Neural cell (in vitro differentiated cells): Measurements from ENCODE around the gene ST6GALNAC3. TPM values are rescaled to one million over a fixed set of nuclear protein-coding genes. Genes with fewer than 3 reads are reported as not detected.

Experiments used
- H2AFZ ChIP-seq: fragments of 200-600, 300-800 bp; sonication (generic), shearing (Covaris generic); 2 replicates; pipeline ENCODE4 v1.6.0; 2014; ENCODE audit warnings: low read depth, mild to moderate bottlenecking, antibody characterized with exemption, low read length, moderate library complexity
- H3F3A ChIP-seq: fragments of 200-600 bp; shearing (Covaris generic); 2 replicates; pipeline ENCODE4 v1.6.1; 2016; ENCODE audit warnings: mild to moderate bottlenecking, moderate library complexity, mixed read lengths, antibody characterized with exemption, low read length; ENCODE audit not compliant: insufficient read depth, poor library complexity, severe bottlenecking
- H3K27ac ChIP-seq: fragments of 200-600, 300-800 bp; sonication (generic), shearing (Covaris generic); 2 replicates; pipeline ENCODE4 v1.5.1; 2014; ENCODE audit warnings: mild to moderate bottlenecking, low read length, moderate library complexity
- H3K27me3 ChIP-seq: fragments of 300-800, 200-600 bp; sonication (generic), shearing (Covaris generic); 2 replicates; pipeline ENCODE4 v1.6.0; 2014; ENCODE audit warnings: mild to moderate bottlenecking, low read depth, low read length, moderate library complexity; ENCODE audit not compliant: insufficient read depth
- H3K36me3 ChIP-seq: fragments of 300-800, 200-600 bp; sonication (generic), shearing (Covaris generic); 2 replicates; pipeline ENCODE4 v1.5.1; 2014; ENCODE audit warnings: mild to moderate bottlenecking, antibody characterized with exemption, low read length, moderate library complexity; ENCODE audit not compliant: insufficient read depth
- H3K4me2 ChIP-seq: fragments of 300-800, 200-600 bp; sonication (generic), shearing (Covaris generic); 2 replicates; pipeline ENCODE4 v1.6.0; 2014; ENCODE audit warnings: mild to moderate bottlenecking, low read length
- H3K4me3 ChIP-seq: fragments of 300-800, 200-600 bp; sonication (generic), shearing (Covaris generic); 2 replicates; pipeline ENCODE4 v1.5.1; 2014; ENCODE audit warnings: mild to moderate bottlenecking, low read length, moderate library complexity
- H3K79me2 ChIP-seq: fragments of 200-600 bp; shearing (Covaris generic); replicated peaks from 2 replicates; pipeline ENCODE4 v1.6.0; 2014; ENCODE audit warnings: mild to moderate bottlenecking, low read length, moderate library complexity; ENCODE audit not compliant: insufficient read depth
- H3K9ac ChIP-seq: fragments of 300-800, 200-600 bp; sonication (generic), shearing (Covaris generic); 2 replicates; pipeline ENCODE4 v1.6.1; 2016; ENCODE audit warnings: mild to moderate bottlenecking, low read length, mixed read lengths
- H3K9me2 ChIP-seq: fragments of 200-600 bp; shearing (Covaris generic); 2 replicates; pipeline ENCODE4 v1.6.1; 2016; ENCODE audit warnings: mild to moderate bottlenecking, low read length, mixed read lengths; ENCODE audit not compliant: insufficient read depth
- H3K9me3 ChIP-seq: fragments of 200-600, 300-800 bp; sonication (generic), shearing (Covaris generic); 2 replicates; pipeline ENCODE4 v1.6.1; 2016; ENCODE audit warnings: mild to moderate bottlenecking, mixed run types, low read length, moderate library complexity, mixed read lengths
- H4K20me1 ChIP-seq: fragments of 200-600 bp; shearing (Covaris generic); 2 replicates; pipeline ENCODE4 v1.6.1; 2016; ENCODE audit warnings: mild to moderate bottlenecking, mixed run types; ENCODE audit not compliant: insufficient read depth
- EP300 ChIP-seq: fragments of 450-650 bp; conservative IDR thresholded peaks from 2 replicates; pipeline ENCODE4 v1.6.1; 2014; ENCODE audit warnings: antibody characterized with exemption, mild to moderate bottlenecking, moderate library complexity; ENCODE audit not compliant: poor library complexity, severe bottlenecking
- EZH2 ChIP-seq: fragments of 200-600, 300-800 bp; shearing (Covaris generic), sonication (generic); IDR thresholded peaks from 2 replicates; pipeline ENCODE4 v1.6.1; 2014; ENCODE audit warnings: antibody characterized with exemption, low read length, borderline replicate concordance, mild to moderate bottlenecking; ENCODE audit not compliant: insufficient read depth, poor library complexity, severe bottlenecking
- MXI1 ChIP-seq: fragments of 450-650 bp; conservative IDR thresholded peaks from 2 replicates; pipeline ENCODE4 v1.6.1; 2014; ENCODE audit warnings: antibody characterized with exemption, mild to moderate bottlenecking; ENCODE audit not compliant: poor library complexity, severe bottlenecking
- POLR2AphosphoS5 ChIP-seq: IDR thresholded peaks from 2 replicates; pipeline ENCODE4 v1.6.1; 2012
- RAD21 ChIP-seq: fragments of 450-650 bp; conservative IDR thresholded peaks from 2 replicates; pipeline ENCODE4 v1.6.1; 2014; ENCODE audit warnings: antibody characterized with exemption, mild to moderate bottlenecking, moderate library complexity
- SMC3 ChIP-seq: fragments of 450-650 bp; conservative IDR thresholded peaks from 2 replicates; pipeline ENCODE4 v1.6.1; 2014; ENCODE audit warnings: antibody characterized with exemption, mild to moderate bottlenecking, moderate library complexity; ENCODE audit not compliant: poor library complexity
- TAF1 ChIP-seq: IDR thresholded peaks from 2 replicates; pipeline ENCODE4 v1.6.1; 2012; ENCODE audit warnings: low read depth
- polyA plus RNA-seq: library from polyadenylated mRNA; depleted of rRNA; stranded (reverse); fragments of >200 nt; gene quantifications from 2 replicates; pipeline ENCODE4 v1.2.3, GENCODE V29; 2014
- TF ChIP-seq, protein P1 (sequence below): fragments of 450-650 bp; IDR thresholded peaks from 2 replicates; pipeline ENCODE4 v1.5.1; 2014; ENCODE audit warnings: antibody characterized with exemption, mild to moderate bottlenecking, moderate library complexity; ENCODE audit not compliant: poor library complexity, severe bottlenecking
- TF ChIP-seq, protein P2 (sequence below): IDR thresholded peaks from 2 replicates; pipeline ENCODE4 v1.6.1; 2012; ENCODE audit warnings: borderline replicate concordance

Gene ST6GALNAC3
- polyA plus RNA-seq, 1 donor from 2014 or later: 3.6 TPM

DNA sequence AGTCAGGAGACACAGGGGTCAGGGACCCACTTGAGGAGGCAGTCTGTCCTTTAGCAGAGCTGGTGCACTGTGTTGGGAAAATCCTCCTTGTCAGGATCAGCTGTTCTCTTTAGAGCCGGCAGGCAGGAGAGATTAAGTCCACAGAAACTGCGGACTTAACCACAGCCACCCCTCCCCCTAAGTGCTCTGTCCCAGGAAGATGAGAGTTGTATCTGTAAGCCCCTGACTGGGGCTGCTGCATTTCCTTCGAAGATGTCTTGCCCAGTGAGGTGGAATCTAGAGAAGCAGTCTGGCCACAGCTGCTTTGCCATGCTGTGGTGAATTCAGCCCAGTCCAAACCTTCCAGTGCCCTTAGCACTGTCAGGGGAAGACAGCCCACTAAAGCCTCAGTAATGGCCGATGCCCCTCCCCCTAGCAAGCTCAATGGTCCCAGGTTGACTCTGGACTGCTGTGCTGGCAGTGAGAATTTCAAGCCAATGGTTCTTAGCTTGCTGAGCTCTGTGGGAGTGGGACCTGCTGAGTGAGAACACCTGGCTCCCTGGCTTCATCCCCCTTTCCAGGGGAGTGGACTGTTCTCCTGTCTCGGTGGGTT lies 172.8 kb downstream of the ST6GALNAC3 start:
- no peaks in the 10 kb centered on the region for H3K36me3 ChIP-seq
- no peak overlapping the region for H3K4me3 ChIP-seq
- no peaks in the 10 kb centered on the region for H3F3A ChIP-seq
- no peak overlapping the region for H3K4me2 ChIP-seq
- H2AFZ ChIP-seq: no peak overlapping the region
- H3K27me3 ChIP-seq: no peaks in the 10 kb centered on the region
- H3K9ac ChIP-seq: no peak overlapping the region
- no peak for TF ChIP-seq MXI1
- TF ChIP-seq, protein P1, sequence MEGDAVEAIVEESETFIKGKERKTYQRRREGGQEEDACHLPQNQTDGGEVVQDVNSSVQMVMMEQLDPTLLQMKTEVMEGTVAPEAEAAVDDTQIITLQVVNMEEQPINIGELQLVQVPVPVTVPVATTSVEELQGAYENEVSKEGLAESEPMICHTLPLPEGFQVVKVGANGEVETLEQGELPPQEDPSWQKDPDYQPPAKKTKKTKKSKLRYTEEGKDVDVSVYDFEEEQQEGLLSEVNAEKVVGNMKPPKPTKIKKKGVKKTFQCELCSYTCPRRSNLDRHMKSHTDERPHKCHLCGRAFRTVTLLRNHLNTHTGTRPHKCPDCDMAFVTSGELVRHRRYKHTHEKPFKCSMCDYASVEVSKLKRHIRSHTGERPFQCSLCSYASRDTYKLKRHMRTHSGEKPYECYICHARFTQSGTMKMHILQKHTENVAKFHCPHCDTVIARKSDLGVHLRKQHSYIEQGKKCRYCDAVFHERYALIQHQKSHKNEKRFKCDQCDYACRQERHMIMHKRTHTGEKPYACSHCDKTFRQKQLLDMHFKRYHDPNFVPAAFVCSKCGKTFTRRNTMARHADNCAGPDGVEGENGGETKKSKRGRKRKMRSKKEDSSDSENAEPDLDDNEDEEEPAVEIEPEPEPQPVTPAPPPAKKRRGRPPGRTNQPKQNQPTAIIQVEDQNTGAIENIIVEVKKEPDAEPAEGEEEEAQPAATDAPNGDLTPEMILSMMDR: no peak
- TF ChIP-seq EP300: no peak
- TF ChIP-seq RAD21: no peak
- TF ChIP-seq SMC3: no peak
- TF ChIP-seq, protein P2, sequence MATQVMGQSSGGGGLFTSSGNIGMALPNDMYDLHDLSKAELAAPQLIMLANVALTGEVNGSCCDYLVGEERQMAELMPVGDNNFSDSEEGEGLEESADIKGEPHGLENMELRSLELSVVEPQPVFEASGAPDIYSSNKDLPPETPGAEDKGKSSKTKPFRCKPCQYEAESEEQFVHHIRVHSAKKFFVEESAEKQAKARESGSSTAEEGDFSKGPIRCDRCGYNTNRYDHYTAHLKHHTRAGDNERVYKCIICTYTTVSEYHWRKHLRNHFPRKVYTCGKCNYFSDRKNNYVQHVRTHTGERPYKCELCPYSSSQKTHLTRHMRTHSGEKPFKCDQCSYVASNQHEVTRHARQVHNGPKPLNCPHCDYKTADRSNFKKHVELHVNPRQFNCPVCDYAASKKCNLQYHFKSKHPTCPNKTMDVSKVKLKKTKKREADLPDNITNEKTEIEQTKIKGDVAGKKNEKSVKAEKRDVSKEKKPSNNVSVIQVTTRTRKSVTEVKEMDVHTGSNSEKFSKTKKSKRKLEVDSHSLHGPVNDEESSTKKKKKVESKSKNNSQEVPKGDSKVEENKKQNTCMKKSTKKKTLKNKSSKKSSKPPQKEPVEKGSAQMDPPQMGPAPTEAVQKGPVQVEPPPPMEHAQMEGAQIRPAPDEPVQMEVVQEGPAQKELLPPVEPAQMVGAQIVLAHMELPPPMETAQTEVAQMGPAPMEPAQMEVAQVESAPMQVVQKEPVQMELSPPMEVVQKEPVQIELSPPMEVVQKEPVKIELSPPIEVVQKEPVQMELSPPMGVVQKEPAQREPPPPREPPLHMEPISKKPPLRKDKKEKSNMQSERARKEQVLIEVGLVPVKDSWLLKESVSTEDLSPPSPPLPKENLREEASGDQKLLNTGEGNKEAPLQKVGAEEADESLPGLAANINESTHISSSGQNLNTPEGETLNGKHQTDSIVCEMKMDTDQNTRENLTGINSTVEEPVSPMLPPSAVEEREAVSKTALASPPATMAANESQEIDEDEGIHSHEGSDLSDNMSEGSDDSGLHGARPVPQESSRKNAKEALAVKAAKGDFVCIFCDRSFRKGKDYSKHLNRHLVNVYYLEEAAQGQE: no peak
- TF ChIP-seq POLR2AphosphoS5: no peak
- no peak for TF ChIP-seq EZH2
- no peak for TF ChIP-seq TAF1
- H3K9me3 ChIP-seq: no peaks in the 10 kb centered on the region
- H3K9me2 ChIP-seq: no peaks in the 10 kb centered on the region
- H3K27ac ChIP-seq: no peak overlapping the region
- H3K79me2 ChIP-seq: no peaks in the 10 kb centered on the region
- no peaks in the 10 kb centered on the region for H4K20me1 ChIP-seq

DNA sequence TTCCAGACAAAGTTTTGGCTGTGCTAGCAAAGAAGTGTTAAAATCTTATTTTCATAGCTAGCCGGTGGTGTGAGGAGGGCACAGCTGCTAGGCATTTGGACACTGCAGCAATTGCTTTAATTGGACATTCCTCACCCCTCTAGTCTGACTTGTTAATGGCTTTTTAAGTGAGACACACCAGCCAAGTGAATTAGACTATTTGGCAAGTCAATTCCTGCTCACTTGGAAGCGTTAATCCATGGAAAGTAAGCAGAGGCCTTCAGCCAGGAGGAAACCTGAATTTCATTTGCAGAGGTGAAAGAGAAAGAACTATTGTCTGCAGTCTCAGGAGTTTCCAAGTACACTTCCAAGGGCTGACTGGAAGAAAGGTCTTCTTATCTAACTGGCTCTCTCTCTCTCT lies 175.7 kb downstream of the ST6GALNAC3 start:
- H3K36me3 ChIP-seq: no peaks in the 10 kb centered on the region
- no peaks in the 10 kb centered on the region for H3K79me2 ChIP-seq
- TF ChIP-seq, protein P2: no peak
- TF ChIP-seq SMC3 (no peak), MXI1 (no peak), EP300 (no peak), TAF1 (no peak), POLR2AphosphoS5 (no peak), RAD21 (no peak), EZH2 (no peak)
- TF ChIP-seq, protein P1: no peak

More for the DNA sequence above, 175.7 kb downstream of the ST6GALNAC3 start:
- Histone ChIP-seq H4K20me1 (no peaks in the 10 kb centered on the region), H3K9me2 (no peaks in the 10 kb centered on the region), H3K9ac (no peak overlapping the region), H3K4me2 (no peak overlapping the region), H2AFZ (no peak overlapping the region), H3K9me3 (no peaks in the 10 kb centered on the region), H3F3A (no peaks in the 10 kb centered on the region), H3K27ac (no peak overlapping the region), H3K4me3 (no peak overlapping the region), H3K27me3 (no peaks in the 10 kb centered on the region)
